Epithelial cell of prostate (primary cell): ENCODE results near the gene SEMA6A.

Experiments used
- DNase-seq: peaks from one replicate; pipeline ENCODE4 v3.0.0-alpha.2; 2011; ENCODE audit warnings: low read depth, low spot score
- H3K27ac ChIP-seq: fragments of 450-650 bp; 2 replicates; pipeline ENCODE4 v1.5.1; 2017; ENCODE audit warnings: mild to moderate bottlenecking

Gene SEMA6A

GRCh38 chr5:116448870-116449427 lies 125.7 kb downstream of the SEMA6A start:
- DNase-seq: no peak
- H3K27ac ChIP-seq: no peak overlapping the region

- no peak for DNase-seq
- H3K27ac ChIP-seq: no peak overlapping the region
Observed at GRCh38 chr5:116448450-116448849, 126.2 kb downstream of the SEMA6A start.

- H3K27ac ChIP-seq: no peak overlapping the region
- DNase-seq: no peak
Observed at GRCh38 chr5:116446356-116447005, 128.1 kb downstream of the SEMA6A start.

- no peak overlapping the region for H3K27ac ChIP-seq
- no peak for DNase-seq
Observed at GRCh38 chr5:116445311-116445710, 129.3 kb downstream of the SEMA6A start.

- no peak for DNase-seq
- no peak overlapping the region for H3K27ac ChIP-seq
Observed at GRCh38 chr5:116444373-116445295, 130.0 kb downstream of the SEMA6A start.

GRCh38 chr5:116442931-116443551 lies 131.6 kb downstream of the SEMA6A start:
- H3K27ac ChIP-seq: no peak overlapping the region
- no peak for DNase-seq

GRCh38 chr5:116442095-116442534 lies 132.5 kb downstream of the SEMA6A start:
- DNase-seq: peak; percentile 29

GRCh38 chr5:116441223-116441622 lies 133.4 kb downstream of the SEMA6A start:
- H3K27ac ChIP-seq: no peak overlapping the region
- DNase-seq: no peak

More at GRCh38 chr5:116442095-116442534, 132.5 kb downstream of the SEMA6A start:
- H3K27ac ChIP-seq: no peak overlapping the region

- H3K27ac ChIP-seq: no peak overlapping the region
- no peak for DNase-seq
Observed at GRCh38 chr5:116440457-116441001, 134.1 kb downstream of the SEMA6A start.

- DNase-seq: no peak
- no peak overlapping the region for H3K27ac ChIP-seq
Observed at GRCh38 chr5:116439905-116440304, 134.7 kb downstream of the SEMA6A start.

- DNase-seq: no peak
- no peak overlapping the region for H3K27ac ChIP-seq
Observed at GRCh38 chr5:116438979-116439554, 135.6 kb downstream of the SEMA6A start.

- DNase-seq: no peak
Observed at GRCh38 chr5:116437922-116438578, 136.6 kb downstream of the SEMA6A start.

GRCh38 chr5:116437351-116437705 lies 137.3 kb downstream of the SEMA6A start:
- H3K27ac ChIP-seq: no peak overlapping the region
- no peak for DNase-seq

More at GRCh38 chr5:116437922-116438578, 136.6 kb downstream of the SEMA6A start:
- no peak overlapping the region for H3K27ac ChIP-seq

GRCh38 chr5:116436674-116437350 lies 137.8 kb downstream of the SEMA6A start:
- DNase-seq: no peak
- H3K27ac ChIP-seq: no peak overlapping the region

GRCh38 chr5:116428966-116429365 lies 145.7 kb downstream of the SEMA6A start:
- no peak for DNase-seq
- H3K27ac ChIP-seq: no peak overlapping the region

GRCh38 chr5:116428413-116428812 lies 146.2 kb downstream of the SEMA6A start:
- DNase-seq: no peak
- no peak overlapping the region for H3K27ac ChIP-seq

- H3K27ac ChIP-seq: no peak overlapping the region
- no peak for DNase-seq
Observed at GRCh38 chr5:116424951-116425350, 149.7 kb downstream of the SEMA6A start.

GRCh38 chr5:116424258-116424615 lies 150.4 kb downstream of the SEMA6A start:
- DNase-seq: peak; percentile 27

More at GRCh38 chr5:116424258-116424615, 150.4 kb downstream of the SEMA6A start:
- H3K27ac ChIP-seq: no peak overlapping the region
